HG02970 (cell line): Measurements from ENCODE around the gene OTOGL.

Source experiments
- ATAC-seq: cut with Tn5 transposase; IDR thresholded peaks from one replicate; pipeline ENCODE4 v1.9.1; 2021; ENCODE audit warnings: mild to moderate bottlenecking, moderate library complexity, moderate number of reproducible peaks; ENCODE audit not compliant: unreplicated experiment, low FRiP score

OTOGL gene

DNA sequence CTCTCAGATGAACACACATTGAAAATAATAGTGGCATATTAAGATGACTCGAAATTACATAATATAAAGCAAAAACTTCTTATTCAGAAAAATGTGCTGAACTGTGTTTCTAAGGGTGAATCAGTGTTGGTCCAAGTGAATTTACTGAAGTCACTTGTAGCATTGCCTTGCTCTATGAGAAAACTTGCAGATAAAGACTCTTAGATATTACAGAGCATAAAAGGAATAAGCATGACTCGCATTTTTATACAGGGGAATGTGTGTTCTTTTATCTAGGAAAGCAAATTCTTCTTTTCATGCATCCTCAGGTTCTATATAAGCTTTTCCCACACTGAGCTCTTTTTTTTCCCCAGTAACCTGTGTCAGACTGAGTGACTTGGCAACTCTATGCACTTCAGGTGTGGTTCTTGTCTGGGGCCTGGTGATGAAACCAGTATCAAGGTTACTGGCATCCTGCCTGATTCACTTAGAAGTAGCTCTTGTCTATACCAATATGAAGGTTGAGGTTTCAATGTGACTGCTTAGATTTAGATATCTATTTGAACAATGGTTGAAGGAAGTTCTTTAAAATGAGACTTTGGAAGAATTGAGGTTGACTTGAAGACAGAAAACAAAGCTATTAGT is 76.1 kb downstream of the OTOGL start:
- ATAC-seq, result no peak

DNA sequence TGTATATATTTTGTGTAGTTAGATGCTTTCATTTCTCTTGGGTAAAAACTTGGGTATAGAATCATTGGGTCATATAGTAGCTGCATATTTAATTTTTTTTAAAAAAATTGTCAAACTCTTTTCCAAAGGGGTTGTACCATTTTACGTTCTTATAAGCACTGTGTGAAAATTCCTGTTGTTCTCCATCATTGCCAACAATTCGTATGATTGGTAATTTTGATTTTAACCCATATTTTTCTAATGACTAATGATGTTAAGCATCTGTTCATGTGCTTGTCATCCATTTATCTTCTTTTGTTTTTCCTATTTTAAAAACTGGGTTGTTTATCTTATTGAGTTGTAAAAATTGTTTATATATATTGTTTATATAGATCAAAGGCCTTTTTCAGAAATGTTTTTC is 77.4 kb downstream of the OTOGL start:
- no peak for ATAC-seq

DNA sequence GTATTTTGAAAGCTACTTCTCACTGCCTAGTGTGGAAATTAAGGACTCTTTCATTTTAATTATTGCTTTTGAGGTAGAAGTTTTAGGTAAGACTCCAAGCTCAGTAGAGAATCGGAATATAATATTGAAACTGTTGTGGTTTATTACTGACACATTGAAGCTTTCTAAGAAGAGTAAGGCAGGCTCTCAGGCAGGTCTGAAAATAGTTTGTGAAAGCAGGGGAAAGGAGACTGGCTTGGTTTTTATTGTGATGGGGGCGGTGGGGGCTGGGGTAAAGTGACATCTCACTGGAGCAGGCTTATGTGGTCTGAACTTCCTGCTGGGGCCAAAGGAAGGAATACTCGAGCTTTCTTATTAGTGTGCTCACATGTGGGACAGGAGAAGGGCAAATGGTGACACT is 79.5 kb downstream of the OTOGL start:
- peak; percentile 72 for ATAC-seq

DNA sequence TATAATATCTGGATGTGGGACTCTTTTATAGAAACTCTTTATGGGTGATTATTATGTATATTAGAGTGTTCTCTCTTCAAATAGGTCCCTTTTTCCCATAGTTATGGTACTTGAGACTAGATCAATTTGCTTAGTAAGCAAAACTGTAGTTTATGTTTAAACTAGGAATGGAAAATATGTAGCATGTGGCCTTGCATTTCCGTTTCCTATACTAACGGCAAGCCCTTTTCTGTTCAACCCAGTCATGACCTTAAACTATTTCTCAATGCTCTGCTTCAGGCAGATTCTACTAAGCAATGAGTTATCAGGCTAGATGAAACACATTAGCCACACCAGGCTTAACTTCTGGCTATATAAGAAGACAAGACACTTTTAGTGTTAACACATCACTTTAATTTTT is 84.6 kb downstream of the OTOGL start:
- no peak for ATAC-seq

DNA sequence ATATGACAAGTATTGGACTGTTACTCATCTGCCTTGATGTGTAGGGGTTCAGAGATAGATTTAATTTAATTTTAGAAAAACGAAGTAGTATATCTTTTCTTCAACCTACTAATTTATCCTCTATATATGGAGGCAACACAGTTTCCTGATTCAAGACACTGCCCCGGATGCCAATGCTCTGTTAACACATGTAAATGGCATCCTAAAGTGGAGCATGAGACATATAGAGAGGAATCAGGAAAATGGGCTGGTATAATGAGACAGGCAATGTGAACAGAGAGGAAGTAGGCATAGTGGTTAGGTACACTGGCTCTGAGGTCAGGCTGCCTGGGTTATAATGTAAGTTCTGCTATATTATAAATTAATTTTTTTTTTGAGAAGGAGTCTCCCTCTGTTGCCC is 85.6 kb downstream of the OTOGL start:
- ATAC-seq, result no peak

DNA sequence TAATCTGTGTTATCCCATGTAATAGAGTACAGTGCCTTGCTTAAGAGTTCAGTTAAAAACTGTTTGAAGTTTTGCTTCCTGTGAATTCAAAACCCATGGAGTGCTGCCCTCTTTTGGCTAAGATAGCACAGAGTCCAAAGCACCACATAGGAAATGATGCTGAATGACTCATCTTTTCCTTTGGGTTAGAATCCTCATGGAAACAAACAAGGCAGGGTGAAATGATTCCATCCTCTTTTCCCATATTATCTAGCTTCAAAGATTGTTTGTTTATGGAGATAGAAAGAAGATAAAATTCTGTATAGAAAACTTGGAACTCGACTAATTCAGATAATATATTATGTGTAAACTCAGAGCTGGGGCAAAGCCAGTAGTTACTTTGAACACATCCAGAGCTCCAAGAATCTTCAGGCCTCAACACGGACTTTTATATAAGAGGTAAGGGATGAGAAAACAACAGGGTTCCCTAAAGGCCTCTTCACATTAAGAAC is 87.4 kb downstream of the OTOGL start:
- ATAC-seq, result no peak

DNA sequence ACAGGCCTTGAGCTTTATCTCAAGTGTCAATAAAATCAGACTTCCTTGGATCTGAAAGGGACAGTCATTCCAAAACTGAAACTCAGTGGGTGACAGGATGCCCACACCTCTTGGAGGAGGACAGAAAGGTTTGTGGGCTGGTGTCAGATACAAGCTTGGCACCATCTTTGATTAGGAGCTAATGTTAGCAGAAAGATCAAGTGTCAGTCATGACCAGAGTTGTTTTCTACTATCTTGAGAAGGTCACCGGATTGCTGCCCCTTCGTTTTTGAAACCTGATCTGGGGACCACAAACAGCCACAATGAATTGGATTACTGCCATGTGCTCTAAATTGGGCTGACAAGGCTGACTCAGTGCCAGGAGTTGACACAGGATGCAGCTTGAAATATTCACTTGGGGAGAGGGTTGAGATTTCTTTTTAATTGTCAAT is 88.3 kb downstream of the OTOGL start:
- no peak for ATAC-seq

DNA sequence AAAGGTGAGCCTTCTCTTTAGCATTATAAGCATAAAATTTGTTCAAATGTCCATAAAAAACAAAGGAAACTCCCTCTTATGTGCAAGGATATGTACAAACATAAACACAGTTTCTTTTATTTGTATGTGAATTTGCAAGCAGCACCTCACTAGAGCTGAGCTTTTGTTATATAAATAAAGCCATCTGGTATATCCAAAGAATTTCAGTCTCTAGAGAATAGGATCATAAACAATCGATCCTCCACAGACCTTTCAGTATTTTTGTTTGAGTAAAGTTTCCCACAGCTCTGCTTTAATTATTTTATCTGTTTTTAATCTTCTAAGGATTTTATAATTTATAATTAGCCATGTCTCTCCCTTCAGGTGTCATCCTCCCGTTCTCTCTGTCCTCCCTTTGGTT is 89.2 kb downstream of the OTOGL start:
- ATAC-seq, result no peak

DNA sequence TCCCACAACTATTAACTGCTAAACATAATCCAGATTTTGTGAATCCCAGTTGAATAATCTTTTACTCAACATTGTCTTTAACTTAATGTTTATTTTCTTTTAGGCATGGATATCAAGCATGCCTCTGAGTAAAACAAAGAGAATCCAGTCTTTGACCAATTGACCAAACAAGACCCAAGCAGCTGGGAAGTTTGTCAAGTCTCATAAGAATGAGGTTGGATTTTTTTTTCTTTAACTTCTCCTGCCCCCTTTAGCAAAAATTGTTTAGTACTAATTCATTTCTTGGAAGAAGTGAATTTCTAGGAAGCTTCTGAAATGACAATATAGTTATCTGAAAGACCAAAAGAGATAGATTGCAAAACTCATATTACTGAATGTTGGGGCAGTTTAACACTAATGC is 89.9 kb downstream of the OTOGL start:
- ATAC-seq, result no peak

DNA sequence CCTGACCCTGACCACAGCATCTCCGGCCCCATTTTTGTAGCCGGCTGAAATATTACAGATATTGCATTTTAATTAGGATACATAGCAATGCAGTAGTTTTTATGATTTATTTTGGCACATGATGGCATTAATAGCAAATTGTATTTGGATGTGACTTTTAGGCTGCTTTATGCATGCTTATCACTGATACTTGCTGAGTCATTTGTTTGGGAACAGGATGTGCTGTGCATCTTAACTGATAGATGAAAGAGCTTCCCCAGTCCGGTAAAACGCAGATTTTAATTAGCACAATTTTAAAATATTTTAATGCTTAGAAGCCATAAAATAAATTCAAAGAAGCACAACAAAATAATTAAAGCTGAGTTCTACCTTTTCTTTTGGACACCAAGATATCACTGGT is 90.7 kb downstream of the OTOGL start:
- no peak for ATAC-seq

DNA sequence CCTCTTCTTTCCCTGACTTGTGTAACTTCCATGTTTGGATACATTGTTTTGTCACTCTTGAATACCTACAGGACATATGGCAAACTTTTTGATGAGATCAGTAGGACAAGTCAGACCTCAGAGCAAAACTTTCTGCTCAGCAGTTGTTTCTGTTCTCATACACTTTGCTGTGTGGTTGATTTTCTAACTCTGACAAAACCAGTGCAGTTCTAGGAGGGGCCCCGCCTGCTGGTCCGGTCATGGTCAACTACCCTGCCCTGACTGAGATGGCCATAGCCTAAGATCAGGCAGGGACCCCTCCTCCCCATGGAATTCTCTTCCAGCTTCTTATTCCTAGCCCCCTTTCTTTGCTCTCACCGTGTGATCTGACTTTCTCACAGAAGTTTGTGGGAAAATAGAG is 92.8 kb downstream of the OTOGL start:
- no peak for ATAC-seq

DNA sequence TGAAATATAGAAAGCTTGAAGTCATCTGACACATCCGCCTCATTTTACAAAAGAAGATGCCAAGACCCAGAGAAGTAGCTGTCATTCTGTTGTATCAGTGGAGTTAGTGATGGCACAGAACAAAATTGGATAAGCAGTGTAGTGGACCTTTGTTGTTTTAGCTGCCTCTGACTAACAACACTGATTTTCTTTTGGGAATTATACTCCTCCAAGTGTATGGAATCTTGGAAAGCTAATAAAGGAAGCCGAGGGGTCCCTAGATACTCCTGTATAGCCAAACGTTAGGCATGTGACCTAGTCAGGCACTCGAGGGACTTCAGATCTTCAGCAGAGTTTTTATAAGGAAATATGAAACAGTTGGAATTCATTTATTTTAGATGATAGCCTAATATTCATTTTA is 94.5 kb downstream of the OTOGL start:
- no peak for ATAC-seq

DNA sequence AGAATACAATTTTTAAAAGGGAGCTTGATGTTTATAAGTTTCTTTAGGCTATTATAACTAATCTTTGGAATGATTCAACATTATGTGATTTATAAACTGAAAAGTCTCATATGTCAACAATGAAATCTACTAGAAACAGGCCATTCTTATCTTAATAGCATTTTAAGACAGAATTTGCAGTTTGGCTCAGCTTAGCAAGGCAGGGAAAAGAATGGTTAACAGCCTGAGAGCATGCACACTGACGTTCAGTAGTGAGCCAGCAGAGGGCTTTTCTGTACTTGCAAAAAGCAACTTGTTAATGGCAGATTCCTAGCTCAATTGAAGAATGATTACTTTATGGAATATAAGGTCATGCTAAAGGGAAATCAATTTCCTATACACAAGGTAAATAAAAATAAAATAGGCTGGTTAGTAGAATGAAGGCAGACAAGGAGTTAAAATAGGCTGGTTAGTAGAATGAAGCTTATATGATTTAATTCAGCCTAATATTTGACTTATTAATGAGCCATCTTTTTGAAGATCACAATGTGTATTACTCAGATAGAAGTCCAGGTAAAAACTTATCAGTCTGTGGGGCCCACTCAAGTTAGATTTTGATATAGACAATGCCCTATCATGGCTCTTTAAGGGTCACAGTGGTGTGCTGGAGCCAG is 95.9 kb downstream of the OTOGL start:
- ATAC-seq, result no peak

DNA sequence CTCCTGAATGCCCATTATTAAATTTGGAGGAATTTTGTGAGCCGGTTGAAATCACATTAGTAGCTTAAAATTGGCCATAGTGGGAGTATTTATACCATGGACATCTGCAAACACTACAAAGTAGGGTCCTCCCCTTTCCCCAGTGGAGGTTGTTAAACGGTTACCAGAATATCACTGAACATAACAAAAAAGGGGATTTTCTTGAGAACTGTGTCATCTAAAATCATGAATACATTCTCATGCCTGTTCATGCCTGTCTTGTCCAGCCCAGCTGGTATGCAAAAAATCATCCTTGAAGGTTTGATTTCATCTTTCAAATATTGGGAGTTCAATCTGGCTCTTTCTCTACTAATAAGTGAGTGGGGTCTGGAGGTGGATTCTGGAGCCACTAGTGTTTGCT is 96.4 kb downstream of the OTOGL start:
- ATAC-seq, result no peak

DNA sequence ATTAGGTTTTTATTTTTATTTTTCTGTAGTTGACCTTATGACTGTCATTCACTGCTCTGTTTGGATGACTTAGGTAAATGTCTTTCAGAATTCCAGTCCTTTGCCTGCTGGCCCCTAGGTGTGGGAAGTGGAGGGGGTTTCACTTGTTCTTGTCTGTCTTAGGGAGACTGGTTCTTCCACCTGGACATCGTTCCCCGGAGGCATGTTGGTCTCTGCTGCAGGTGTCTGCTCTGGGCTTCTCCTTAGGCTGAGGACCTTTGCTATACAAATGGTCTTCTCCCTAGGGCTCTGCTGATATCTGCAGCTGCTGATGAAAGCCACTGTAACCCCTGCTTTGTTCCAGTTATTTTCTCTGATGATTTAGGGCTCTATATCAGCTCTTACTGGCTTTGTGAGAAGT is 97.1 kb downstream of the OTOGL start:
- ATAC-seq, result no peak

DNA sequence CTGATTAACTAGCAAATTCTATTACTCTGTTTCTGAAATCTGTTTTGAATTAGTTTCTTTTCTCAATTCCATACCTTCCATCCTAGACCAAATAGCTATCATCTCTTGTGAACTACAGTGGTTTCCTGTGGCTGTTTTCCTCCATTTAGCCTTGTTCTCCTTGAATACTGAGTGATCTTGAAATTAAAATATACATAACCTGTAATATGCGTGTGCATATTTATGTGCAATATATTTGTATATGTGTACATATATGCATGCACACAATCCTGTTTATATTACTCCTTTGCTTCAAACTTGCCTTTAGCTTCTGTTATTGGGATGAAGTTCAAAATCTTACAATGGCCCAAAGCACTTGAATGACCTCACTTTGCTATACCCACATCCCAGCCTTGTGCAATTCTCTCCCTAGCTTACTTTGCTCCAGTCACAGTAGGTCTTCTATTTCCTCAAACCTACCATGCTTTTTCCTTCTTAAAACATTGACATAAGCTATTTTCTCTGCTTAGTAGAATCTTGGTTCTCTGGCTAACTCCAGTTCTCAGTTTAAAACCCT is 99.5 kb downstream of the OTOGL start:
- ATAC-seq, result no peak

DNA sequence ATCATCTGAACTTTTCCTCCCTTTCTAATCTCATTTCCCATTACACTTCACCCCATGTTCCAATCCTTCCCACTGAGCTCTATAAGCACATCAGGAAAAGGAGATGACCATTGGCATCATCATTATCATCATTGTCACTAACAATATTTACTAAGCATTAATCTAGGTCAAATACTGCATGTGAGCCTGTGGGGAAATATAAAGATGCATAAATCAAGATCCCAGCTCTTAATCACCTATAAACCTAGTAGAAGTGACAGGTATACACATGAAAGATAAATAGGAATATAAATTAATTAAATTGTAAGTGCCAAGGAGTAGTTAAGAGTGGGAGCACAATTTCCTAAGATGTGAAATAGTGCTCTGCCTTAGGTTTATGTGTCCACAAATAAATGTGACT is 100.6 kb downstream of the OTOGL start:
- no peak for ATAC-seq

DNA sequence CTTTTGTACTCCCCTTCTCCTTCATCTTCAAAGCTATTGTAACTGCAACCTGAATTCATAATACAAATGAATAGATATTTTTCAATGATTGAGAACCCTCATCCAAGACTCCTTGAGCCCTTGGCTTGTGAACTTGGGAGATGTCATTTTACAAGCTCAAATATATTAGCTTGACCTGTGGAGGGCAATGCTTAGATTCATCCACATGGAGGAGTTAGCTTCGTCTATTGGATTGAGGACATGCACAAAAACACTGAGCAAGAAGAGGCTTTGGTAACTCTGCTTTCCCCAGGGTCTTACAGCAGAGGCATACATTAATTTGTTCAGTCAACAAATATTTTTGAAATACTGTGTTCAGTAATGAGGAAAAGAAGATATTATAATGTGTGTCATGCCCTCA is 101.1 kb downstream of the OTOGL start:
- ATAC-seq, result no peak

DNA sequence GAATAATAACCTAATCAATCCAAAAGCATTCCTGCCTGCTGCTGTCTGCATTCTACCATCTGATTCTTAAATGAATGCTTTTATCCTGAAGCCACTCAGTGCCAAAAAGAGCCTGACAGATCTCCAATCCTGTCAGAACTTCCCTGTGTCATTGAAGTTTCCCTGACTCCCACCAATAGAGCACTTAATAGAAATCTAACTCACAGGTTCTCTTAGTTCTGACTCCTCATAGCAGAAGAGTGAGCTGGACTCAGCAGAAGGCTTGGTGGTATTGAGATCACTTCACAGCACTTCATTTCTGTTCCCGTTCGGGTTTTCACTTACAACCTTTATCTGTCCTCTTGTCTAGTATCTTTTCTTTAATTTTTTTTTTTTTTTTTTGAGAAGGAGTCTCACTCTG is 102.6 kb downstream of the OTOGL start:
- ATAC-seq, result no peak

DNA sequence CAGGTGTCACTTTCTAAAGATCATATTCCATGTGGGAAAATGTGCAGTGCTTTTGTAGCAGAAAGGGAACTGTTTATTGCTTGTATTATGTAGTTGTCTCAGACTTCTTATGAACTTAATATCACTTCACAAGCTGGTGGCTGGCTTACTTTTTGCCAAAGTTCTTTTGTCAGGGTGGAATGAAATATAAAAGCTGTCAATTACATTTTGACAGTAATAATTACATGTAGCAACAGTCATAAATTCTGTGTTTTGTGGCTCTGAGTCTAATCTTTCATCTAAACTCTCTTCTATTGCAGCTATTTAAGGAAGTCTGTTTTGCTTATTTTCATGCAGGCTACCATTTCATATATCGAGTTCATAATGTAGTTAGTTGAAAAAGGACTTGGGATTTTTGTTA is 106.6 kb downstream of the OTOGL start:
- no peak for ATAC-seq

DNA sequence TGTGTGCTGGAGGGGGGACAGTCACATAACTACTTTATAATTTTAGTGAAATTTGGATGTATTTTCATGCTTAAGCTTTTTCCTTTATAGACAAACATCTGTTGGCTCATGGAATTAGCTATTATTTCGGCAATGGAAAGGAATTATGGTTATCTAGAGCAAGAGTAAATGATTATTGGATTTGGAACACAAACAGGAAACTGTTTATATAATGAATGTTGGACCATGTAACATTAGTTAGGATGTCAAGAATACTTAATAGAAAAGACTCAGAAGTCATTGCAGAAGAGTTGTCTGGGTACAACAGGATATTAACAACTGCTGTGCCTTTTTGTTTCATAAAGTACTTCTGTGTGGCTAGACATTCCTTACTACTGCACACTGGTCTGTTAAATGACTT is 108.7 kb downstream of the OTOGL start:
- ATAC-seq, result no peak

DNA sequence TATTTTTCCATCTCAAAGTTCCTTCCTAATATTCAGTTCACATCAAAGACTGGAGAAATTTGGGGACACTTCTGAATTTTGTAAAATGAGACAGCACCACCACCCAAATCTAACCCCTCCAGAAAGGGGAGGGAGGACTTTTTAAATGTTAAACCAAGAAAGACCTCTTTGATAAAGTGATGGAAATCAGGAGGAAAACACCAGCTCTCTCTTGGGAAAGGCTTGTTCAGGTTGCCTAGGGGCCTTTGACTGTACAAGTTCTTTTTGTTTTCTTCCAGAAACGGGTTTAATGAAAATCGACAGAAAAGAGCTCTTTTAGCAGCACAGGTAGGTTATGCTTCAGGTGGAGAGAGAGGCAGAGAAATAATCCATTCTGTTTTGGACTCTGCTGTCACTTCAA is 112.3 kb downstream of the OTOGL start:
- no peak for ATAC-seq
